ENCODE data around the gene TRMT112.

- TF ChIP-seq POLR2A (IDR thresholded peaks at IDR 0.05; ENCODE audit: low read depth, low read length) (no peak), POLR2AphosphoS5 (IDR thresholded peaks at IDR 0.05; ENCODE audit: low read depth, low read length) (no peak), TAF1 (IDR thresholded peaks at IDR 0.05; ENCODE audit: low read depth, low read length) (no peak)
Observed at GRCh38 chr11:64341851-64342791, 24.8 kb upstream of the TRMT112 start.
